ENCODE results near the gene CDC34.

GRCh38 chr19:556611-557382 lies 25.2 kb downstream of the CDC34 start:
- TF ChIP-seq USF2 (CRISPR knock-in tag; IDR thresholded peaks at IDR 0.05) (no peak), NCOA2 (IDR thresholded peaks at IDR 0.05; ENCODE audit: partially characterized antibody in 2 of 2) (no peak), MTA2 (IDR thresholded peaks at IDR 0.05; ENCODE audit: low read depth) (no peak), E4F1 (CRISPR knock-in tag; IDR thresholded peaks at IDR 0.05; ENCODE audit: borderline replicate concordance) (no peak), TCF7L2 (IDR thresholded peaks at IDR 0.05; ENCODE audit: low read depth, low read length) (no peak), ZNF134 (CRISPR knock-in tag; conservative IDR thresholded peaks at IDR 0.05) (no peak), HMG20A (CRISPR knock-in tag; conservative IDR thresholded peaks at IDR 0.05) (no peak), ZNF124 (CRISPR knock-in tag; IDR thresholded peaks at IDR 0.05) (no peak), CTCF (IDR thresholded peaks at IDR 0.05 in 2 of 3, conservative IDR thresholded peaks at IDR 0.05 in 1 of 3; ENCODE audit: insufficient read depth in 2 of 3, low read depth in 1 of 3, low read length in 3 of 3) (no peak), POLR2A (conservative IDR thresholded peaks at IDR 0.05) (no peak), ZBTB11 (CRISPR knock-in tag; IDR thresholded peaks at IDR 0.05) (no peak), HDAC2 (IDR thresholded peaks at IDR 0.05) (no peak), PML (IDR thresholded peaks at IDR 0.05; ENCODE audit: low read length) (no peak)

Measured in K562 (cell line).